CD4-positive, CD25-positive, alpha-beta regulatory T cell (primary cell): ENCODE results near the gene RICTOR. TPM values are rescaled to one million over a fixed set of nuclear protein-coding genes. Genes with fewer than 3 reads are reported as not detected.

ENCODE experiments used
- ATAC-seq, 2 donors: fragments of 150-1000 bp; cut with Tn5 transposase; one replicate each; pipeline ENCODE4 v1.10.0; 2021; ENCODE audit warnings: low read depth in 2 of 2, moderate number of reproducible peaks in 2 of 2, moderate library complexity in 1 of 2
- DNase-seq, 3 donors: peaks; one replicate each; pipeline versions ENCODE4 v3.0.0 to v3.0.0-alpha.2; 2012 to 2022; ENCODE audit warnings: mixed read lengths in 1 of 3
- H3K27ac ChIP-seq: one replicate; pipeline ENCODE4 v1.7.0; 2013; ENCODE audit warnings: mild to moderate bottlenecking, low read length; ENCODE audit not compliant: insufficient read depth, poor library complexity, severe bottlenecking
- H3K27me3 ChIP-seq: one replicate; pipeline ENCODE4 v1.7.0; 2013; ENCODE audit warnings: low read length; ENCODE audit not compliant: control insufficient read depth, insufficient read depth
- H3K36me3 ChIP-seq: one replicate; pipeline ENCODE4 v1.7.0; 2013; ENCODE audit warnings: mild to moderate bottlenecking, low read length, moderate library complexity; ENCODE audit not compliant: control insufficient read depth, insufficient read depth
- H3K4me1 ChIP-seq: 2 replicates; pipeline ENCODE4 v1.7.0; 2013; ENCODE audit warnings: mild to moderate bottlenecking, low read length; ENCODE audit not compliant: insufficient read depth, control insufficient read depth, poor library complexity, severe bottlenecking
- H3K4me3 ChIP-seq: one replicate; pipeline ENCODE4 v1.7.0; 2013; ENCODE audit warnings: low read depth, mild to moderate bottlenecking, low read length, moderate library complexity
- H3K9me3 ChIP-seq, 2 experiments: 1 replicate in 1 of 2; 2 replicates in 1 of 2; pipeline ENCODE4 v1.7.0; 2013; ENCODE audit warnings: low read length in 2 of 2, mild to moderate bottlenecking in 1 of 2, moderate library complexity in 1 of 2; ENCODE audit not compliant: control insufficient read depth in 2 of 2
- H3K27ac Mint-ChIP-seq, 3 donors: one replicate each; pipeline ENCODE4 v1.8.0; 2020 to 2022; ENCODE audit warnings: mild to moderate bottlenecking in 3 of 3, mixed read lengths in 3 of 3, moderate library complexity in 2 of 3
- H3K27me3 Mint-ChIP-seq: one replicate; pipeline ENCODE4 v1.8.0; 2022; ENCODE audit warnings: mild to moderate bottlenecking, mixed read lengths
- H3K36me3 Mint-ChIP-seq: one replicate; pipeline ENCODE4 v1.8.0; 2020; ENCODE audit warnings: mixed read lengths
- H3K4me1 Mint-ChIP-seq, 4 donors: one replicate each; pipeline ENCODE4 v1.8.0; 2020 to 2022; ENCODE audit warnings: mixed read lengths in 4 of 4, mild to moderate bottlenecking in 1 of 4
- H3K4me3 Mint-ChIP-seq, 4 donors: one replicate each; pipeline ENCODE4 v1.8.0; 2020 to 2022; ENCODE audit warnings: mild to moderate bottlenecking in 4 of 4, mixed read lengths in 4 of 4, moderate library complexity in 3 of 4
- H3K9me3 Mint-ChIP-seq, 7 donors: one replicate each; pipeline ENCODE4 v1.8.0; 2020 to 2022; ENCODE audit warnings: mixed read lengths in 7 of 7, mild to moderate bottlenecking in 3 of 7, moderate library complexity in 2 of 7
- polyA plus RNA-seq, 4 donors: library from polyadenylated mRNA; unstranded; fragments of 300-500 nt; fragmentation: Illumina TruSeq; gene quantifications; one replicate each; pipeline ENCODE4 v1.2.3, GENCODE V29; 2021
- total RNA-seq: library from RNA; stranded (reverse); gene quantifications from one replicate; pipeline ENCODE4 v1.2.3, GENCODE V29; 2022

The RICTOR gene
- total and polyA plus RNA-seq, 5 donors from 2014 or later = 11.3 to 84.0 (median 15.2) TPM

GRCh38 chr5:39076757-39077728 lies 2.8 kb upstream of the RICTOR start:
- Mint-ChIP-seq H3K4me1 (peaks cover 18 to 31% (median 27%) of the 10 kb centered on the region in 4 donors), H3K27me3 (peaks cover 59% of the 10 kb centered on the region), H3K27ac (peak overlapping the region in 1 of 3 donors; percentile 93), H3K9me3 (peaks cover 0 to 7% (median 0%) of the 10 kb centered on the region in 7 donors), H3K36me3 (peaks cover 4% of the 10 kb centered on the region), H3K4me3 (peak overlapping the region; percentile 7 to 98 (median 47))
- Histone ChIP-seq H3K27me3 (peaks cover 39% of the 10 kb centered on the region), H3K9me3 (no peaks in the 10 kb centered on the region), H3K4me1 (peaks cover 31% of the 10 kb centered on the region), H3K36me3 (no peaks in the 10 kb centered on the region), H3K4me3 (no peak overlapping the region), H3K27ac (no peak overlapping the region)
- DNase-seq (peak in 1 of 3 donors; percentile 31), ATAC-seq (no peak)

GRCh38 chr5:39076101-39076756 lies 2.0 kb upstream of the RICTOR start:
- DNase-seq = no peak
- peaks cover 39% of the 10 kb centered on the region for H3K4me1 ChIP-seq
- Mint-ChIP-seq H3K9me3 (peaks cover 0 to 7% (median 0%) of the 10 kb centered on the region in 7 donors), H3K27ac (no peak overlapping the region), H3K36me3 (peaks cover 7% of the 10 kb centered on the region), H3K27me3 (peaks cover 52% of the 10 kb centered on the region), H3K4me1 (peaks cover 21 to 38% (median 34%) of the 10 kb centered on the region in 4 donors), H3K4me3 (peak overlapping the region; percentile 31 to 98 (median 73))
- H3K36me3 ChIP-seq = no peaks in the 10 kb centered on the region
- no peak for ATAC-seq
- H3K9me3 ChIP-seq = no peaks in the 10 kb centered on the region
- H3K27me3 ChIP-seq = peaks cover 37% of the 10 kb centered on the region
- no peak overlapping the region for H3K27ac ChIP-seq
- H3K4me3 ChIP-seq = no peak overlapping the region

GRCh38 chr5:39073767-39074016 lies 507 bp downstream of the RICTOR start:
- H3K27ac Mint-ChIP-seq = peak overlapping the region; percentile 92 to 98 (median 96)
- peak; percentile 9 to 19 for ATAC-seq
- H3K4me1 Mint-ChIP-seq = peaks cover 27 to 55% (median 46%) of the 10 kb centered on the region in 4 donors
- peak overlapping the region; percentile 94 to 98 (median 96) for H3K4me3 Mint-ChIP-seq
- Histone ChIP-seq H3K36me3 (peaks cover 11% of the 10 kb centered on the region), H3K4me3 (peak overlapping the region; percentile 89), H3K9me3 (no peaks in the 10 kb centered on the region), H3K4me1 (peaks cover 46% of the 10 kb centered on the region), H3K27ac (peak overlapping the region; percentile 93), H3K27me3 (peaks cover 19% of the 10 kb centered on the region)
- no peak for DNase-seq
- peaks cover 30% of the 10 kb centered on the region for H3K27me3 Mint-ChIP-seq
- H3K9me3 Mint-ChIP-seq = peaks cover 0 to 5% (median 0%) of the 10 kb centered on the region in 7 donors
- H3K36me3 Mint-ChIP-seq = peaks cover 16% of the 10 kb centered on the region

GRCh38 chr5:39072925-39073766 lies 1.1 kb downstream of the RICTOR start:
- H3K27me3 Mint-ChIP-seq = peaks cover 25% of the 10 kb centered on the region
- H3K36me3 Mint-ChIP-seq = peaks cover 22% of the 10 kb centered on the region
- H3K4me1 ChIP-seq = peaks cover 46% of the 10 kb centered on the region
- peak overlapping the region; percentile 94 to 98 (median 96) for H3K4me3 Mint-ChIP-seq
- peaks cover 16% of the 10 kb centered on the region for H3K36me3 ChIP-seq
- H3K9me3 ChIP-seq = no peaks in the 10 kb centered on the region
- H3K27ac ChIP-seq = peak overlapping the region; percentile 93
- ATAC-seq = peak; percentile 36 to 42
- H3K27ac Mint-ChIP-seq = peak overlapping the region; percentile 92 to 98 (median 96)
- H3K4me1 Mint-ChIP-seq = peaks cover 32 to 60% (median 49%) of the 10 kb centered on the region in 4 donors
- peak; percentile 35 to 84 (median 65) for DNase-seq
- peaks cover 0 to 5% (median 0%) of the 10 kb centered on the region in 7 donors for H3K9me3 Mint-ChIP-seq
- H3K4me3 ChIP-seq = peak overlapping the region; percentile 89
- H3K27me3 ChIP-seq = peaks cover 16% of the 10 kb centered on the region

- Histone ChIP-seq H3K27ac (no peak overlapping the region), H3K9me3 (peaks cover 14 to 16% of the 10 kb centered on the region in 2 experiments), H3K36me3 (peaks cover 47% of the 10 kb centered on the region), H3K4me1 (peaks cover 51% of the 10 kb centered on the region), H3K4me3 (no peak overlapping the region), H3K27me3 (no peaks in the 10 kb centered on the region)
- Mint-ChIP-seq H3K9me3 (peaks cover 0 to 22% (median 7%) of the 10 kb centered on the region in 7 donors), H3K4me1 (peaks cover 48 to 74% (median 62%) of the 10 kb centered on the region in 4 donors), H3K27ac (peak overlapping the region in 1 of 3 donors; percentile 34), H3K27me3 (peaks cover under 1% of the 10 kb centered on the region), H3K36me3 (peaks cover 50% of the 10 kb centered on the region), H3K4me3 (peak overlapping the region in 1 of 4 donors; percentile 62)
- ATAC-seq (no peak), DNase-seq (no peak)
These were observed 6.1 kb downstream of the RICTOR start for GRCh38 chr5:39068099-39068498.

GRCh38 chr5:39064450-39064849 lies 9.7 kb downstream of the RICTOR start:
- Histone ChIP-seq H3K36me3 (peaks cover 42% of the 10 kb centered on the region), H3K27ac (no peak overlapping the region), H3K4me3 (peak overlapping the region; percentile 5), H3K9me3 (peaks cover 14 to 16% of the 10 kb centered on the region in 2 experiments), H3K27me3 (no peaks in the 10 kb centered on the region), H3K4me1 (peaks cover 38% of the 10 kb centered on the region)
- peaks cover 0 to 22% (median 7%) of the 10 kb centered on the region in 7 donors for H3K9me3 Mint-ChIP-seq
- H3K4me1 Mint-ChIP-seq = peaks cover 51 to 78% (median 57%) of the 10 kb centered on the region in 4 donors
- peaks cover 38% of the 10 kb centered on the region for H3K36me3 Mint-ChIP-seq
- no peak for DNase-seq
- peak overlapping the region in 1 of 4 donors; percentile 63 for H3K4me3 Mint-ChIP-seq
- no peak overlapping the region for H3K27ac Mint-ChIP-seq
- H3K27me3 Mint-ChIP-seq = no peaks in the 10 kb centered on the region
- ATAC-seq = no peak

GRCh38 chr5:39063037-39063436 lies 11.2 kb downstream of the RICTOR start:
- Mint-ChIP-seq H3K4me3 (peak overlapping the region in 2 of 4 donors; percentile 4 to 59), H3K27me3 (no peaks in the 10 kb centered on the region), H3K4me1 (peaks cover 54 to 81% (median 62%) of the 10 kb centered on the region in 4 donors), H3K27ac (peak overlapping the region in 2 of 3 donors; percentile 13 to 72), H3K36me3 (peaks cover 27% of the 10 kb centered on the region), H3K9me3 (peaks cover 0 to 22% (median 7%) of the 10 kb centered on the region in 7 donors)
- Histone ChIP-seq H3K27me3 (no peaks in the 10 kb centered on the region), H3K36me3 (peaks cover 29% of the 10 kb centered on the region), H3K4me3 (peak overlapping the region; percentile 27), H3K27ac (no peak overlapping the region), H3K4me1 (peaks cover 51% of the 10 kb centered on the region), H3K9me3 (peaks cover 14 to 16% of the 10 kb centered on the region in 2 experiments)
- ATAC-seq (no peak), DNase-seq (no peak)
